ENCODE data around the gene VTI1A.
"Not testable (repeated sequence)": the region's sequence is repeated elsewhere in the genome, so short reads cannot be mapped to it uniquely, and the experiment has no call there.

DNA sequence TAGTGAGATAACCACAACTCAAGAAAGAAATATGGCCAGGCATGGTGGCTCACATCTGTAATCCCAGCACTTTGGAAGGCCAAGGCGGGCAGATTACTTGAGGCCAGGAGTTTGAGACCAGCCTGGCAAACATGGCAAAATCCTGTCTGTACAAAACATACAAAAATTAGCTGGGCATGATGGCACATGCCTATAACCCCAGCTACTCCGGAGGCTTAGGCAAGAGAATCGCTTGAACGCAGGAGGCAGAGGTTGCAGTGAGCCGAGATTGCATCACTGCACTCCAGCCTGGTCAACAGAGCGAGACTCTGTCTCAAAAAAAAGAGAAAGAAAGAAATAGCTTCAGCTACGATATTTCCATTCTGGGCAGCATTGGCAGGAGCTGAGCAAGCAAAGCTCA is 143.8 kb downstream of the VTI1A start:
- TF ChIP-seq, protein P1, sequence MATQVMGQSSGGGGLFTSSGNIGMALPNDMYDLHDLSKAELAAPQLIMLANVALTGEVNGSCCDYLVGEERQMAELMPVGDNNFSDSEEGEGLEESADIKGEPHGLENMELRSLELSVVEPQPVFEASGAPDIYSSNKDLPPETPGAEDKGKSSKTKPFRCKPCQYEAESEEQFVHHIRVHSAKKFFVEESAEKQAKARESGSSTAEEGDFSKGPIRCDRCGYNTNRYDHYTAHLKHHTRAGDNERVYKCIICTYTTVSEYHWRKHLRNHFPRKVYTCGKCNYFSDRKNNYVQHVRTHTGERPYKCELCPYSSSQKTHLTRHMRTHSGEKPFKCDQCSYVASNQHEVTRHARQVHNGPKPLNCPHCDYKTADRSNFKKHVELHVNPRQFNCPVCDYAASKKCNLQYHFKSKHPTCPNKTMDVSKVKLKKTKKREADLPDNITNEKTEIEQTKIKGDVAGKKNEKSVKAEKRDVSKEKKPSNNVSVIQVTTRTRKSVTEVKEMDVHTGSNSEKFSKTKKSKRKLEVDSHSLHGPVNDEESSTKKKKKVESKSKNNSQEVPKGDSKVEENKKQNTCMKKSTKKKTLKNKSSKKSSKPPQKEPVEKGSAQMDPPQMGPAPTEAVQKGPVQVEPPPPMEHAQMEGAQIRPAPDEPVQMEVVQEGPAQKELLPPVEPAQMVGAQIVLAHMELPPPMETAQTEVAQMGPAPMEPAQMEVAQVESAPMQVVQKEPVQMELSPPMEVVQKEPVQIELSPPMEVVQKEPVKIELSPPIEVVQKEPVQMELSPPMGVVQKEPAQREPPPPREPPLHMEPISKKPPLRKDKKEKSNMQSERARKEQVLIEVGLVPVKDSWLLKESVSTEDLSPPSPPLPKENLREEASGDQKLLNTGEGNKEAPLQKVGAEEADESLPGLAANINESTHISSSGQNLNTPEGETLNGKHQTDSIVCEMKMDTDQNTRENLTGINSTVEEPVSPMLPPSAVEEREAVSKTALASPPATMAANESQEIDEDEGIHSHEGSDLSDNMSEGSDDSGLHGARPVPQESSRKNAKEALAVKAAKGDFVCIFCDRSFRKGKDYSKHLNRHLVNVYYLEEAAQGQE (IDR thresholded peaks at IDR 0.05; ENCODE audit: borderline replicate concordance) = not testable (repeated sequence)
- TF ChIP-seq, protein P2, sequence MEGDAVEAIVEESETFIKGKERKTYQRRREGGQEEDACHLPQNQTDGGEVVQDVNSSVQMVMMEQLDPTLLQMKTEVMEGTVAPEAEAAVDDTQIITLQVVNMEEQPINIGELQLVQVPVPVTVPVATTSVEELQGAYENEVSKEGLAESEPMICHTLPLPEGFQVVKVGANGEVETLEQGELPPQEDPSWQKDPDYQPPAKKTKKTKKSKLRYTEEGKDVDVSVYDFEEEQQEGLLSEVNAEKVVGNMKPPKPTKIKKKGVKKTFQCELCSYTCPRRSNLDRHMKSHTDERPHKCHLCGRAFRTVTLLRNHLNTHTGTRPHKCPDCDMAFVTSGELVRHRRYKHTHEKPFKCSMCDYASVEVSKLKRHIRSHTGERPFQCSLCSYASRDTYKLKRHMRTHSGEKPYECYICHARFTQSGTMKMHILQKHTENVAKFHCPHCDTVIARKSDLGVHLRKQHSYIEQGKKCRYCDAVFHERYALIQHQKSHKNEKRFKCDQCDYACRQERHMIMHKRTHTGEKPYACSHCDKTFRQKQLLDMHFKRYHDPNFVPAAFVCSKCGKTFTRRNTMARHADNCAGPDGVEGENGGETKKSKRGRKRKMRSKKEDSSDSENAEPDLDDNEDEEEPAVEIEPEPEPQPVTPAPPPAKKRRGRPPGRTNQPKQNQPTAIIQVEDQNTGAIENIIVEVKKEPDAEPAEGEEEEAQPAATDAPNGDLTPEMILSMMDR (IDR thresholded peaks at IDR 0.05; ENCODE audit: poor library complexity, severe bottlenecking) = not testable (repeated sequence)
- TF ChIP-seq EZH2 (IDR thresholded peaks at IDR 0.05; ENCODE audit: borderline replicate concordance, insufficient read depth, low read length, poor library complexity, severe bottlenecking); SMC3 (conservative IDR thresholded peaks at IDR 0.05; ENCODE audit: poor library complexity); TAF1 (IDR thresholded peaks at IDR 0.05; ENCODE audit: low read depth); POLR2AphosphoS5 (IDR thresholded peaks at IDR 0.05): not testable (repeated sequence)
